Heart left ventricle (tissue), 13 donors: Measurements from ENCODE around the gene MALRD1.

Experiments
- POLR2A ChIP-seq, 2 donors: fragments of 450-650 bp; IDR thresholded peaks; one replicate each; pipeline ENCODE4 v1.6.1; 2017; ENCODE audit warnings: antibody characterized with exemption in 2 of 2, mild to moderate bottlenecking in 2 of 2, moderate library complexity in 2 of 2
- TF ChIP-seq, protein P1 (sequence below), 12 donors: fragments of 200-600 bp; sonication (generic) in 4 of 12; IDR thresholded peaks; one replicate each; pipeline versions ENCODE4 v1.5.0 to v1.8.0; 2018 to 2022; ENCODE audit warnings: antibody characterized with exemption in 12 of 12, mild to moderate bottlenecking in 5 of 12
- donor health status: ischemic (EF 13 %, LVEDD 7.1; RV severe dilation, severe dysfunction).
- donor health status: DM: no; HTN: yes; CAD: no.
- donor health status: DM: no; HTN: no; CAD: no.
- donor health status: ischemic (EF 25% LVEDD 6.9; RV normal size, moderate dysfunction).
- donor health status: ischemic (EF 25% LVEDD 5.7; RV mildly dilated, moderate dysfunction).
- donor health status: ischemic (EF 35%, LVEDD 5.7; RV mildly dilated, moderate dysfunction).
- donor health status: nonischemic (EF 11% LVEDD 7.7; RV severe dilation, severe dysfunction).
- donor health status: DM: yes; HTN: yes; CAD: no.
- donor health status: PGD.
- donor health status: ischemic (EF 29% LVEDD 5.4; RV normal size, mild dysfunction).
- donor health status: nonischemic (EF 23%, LVEDD 6.1; RV moderate dilation, normal function).

DNA sequence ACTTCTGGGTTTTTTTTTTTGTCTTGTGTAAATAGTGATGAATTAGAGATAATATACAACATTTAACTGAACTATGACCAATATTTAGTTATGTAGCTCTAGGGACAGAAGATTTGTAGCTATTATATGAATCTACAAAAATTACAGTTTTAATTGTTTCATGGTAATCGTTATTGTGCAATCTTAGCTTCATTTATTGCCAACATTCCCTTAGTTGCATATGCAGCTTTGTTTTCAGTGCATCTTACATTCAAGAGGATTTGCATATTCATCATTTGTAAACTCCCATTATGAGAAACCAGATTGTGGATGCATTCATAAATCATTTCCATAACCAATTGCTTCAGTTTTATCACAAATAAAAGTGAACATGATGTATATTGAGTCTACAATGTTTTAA is 68.8 kb downstream of the MALRD1 start:
- TF ChIP-seq, protein P1, sequence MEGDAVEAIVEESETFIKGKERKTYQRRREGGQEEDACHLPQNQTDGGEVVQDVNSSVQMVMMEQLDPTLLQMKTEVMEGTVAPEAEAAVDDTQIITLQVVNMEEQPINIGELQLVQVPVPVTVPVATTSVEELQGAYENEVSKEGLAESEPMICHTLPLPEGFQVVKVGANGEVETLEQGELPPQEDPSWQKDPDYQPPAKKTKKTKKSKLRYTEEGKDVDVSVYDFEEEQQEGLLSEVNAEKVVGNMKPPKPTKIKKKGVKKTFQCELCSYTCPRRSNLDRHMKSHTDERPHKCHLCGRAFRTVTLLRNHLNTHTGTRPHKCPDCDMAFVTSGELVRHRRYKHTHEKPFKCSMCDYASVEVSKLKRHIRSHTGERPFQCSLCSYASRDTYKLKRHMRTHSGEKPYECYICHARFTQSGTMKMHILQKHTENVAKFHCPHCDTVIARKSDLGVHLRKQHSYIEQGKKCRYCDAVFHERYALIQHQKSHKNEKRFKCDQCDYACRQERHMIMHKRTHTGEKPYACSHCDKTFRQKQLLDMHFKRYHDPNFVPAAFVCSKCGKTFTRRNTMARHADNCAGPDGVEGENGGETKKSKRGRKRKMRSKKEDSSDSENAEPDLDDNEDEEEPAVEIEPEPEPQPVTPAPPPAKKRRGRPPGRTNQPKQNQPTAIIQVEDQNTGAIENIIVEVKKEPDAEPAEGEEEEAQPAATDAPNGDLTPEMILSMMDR (IDR thresholded peaks at IDR 0.05): no peak
- TF ChIP-seq POLR2A (IDR thresholded peaks at IDR 0.05): no peak
